Measurements from ENCODE around the gene N4BP2. TPM values are rescaled to one million over a fixed set of nuclear protein-coding genes. Genes with fewer than 3 reads are reported as not detected.

The N4BP2 gene
- total RNA-seq, 4 donors from 2014 or later, result 7.8 to 23.7 (median 10.3) TPM

- Histone ChIP-seq H3K27me3 (no peaks in the 10 kb centered on the region), H3K4me1 (no peaks in the 10 kb centered on the region), H3K27ac (no peak overlapping the region), H3K36me3 (peaks cover 9% of the 10 kb centered on the region), H3K9me3 (no peaks in the 10 kb centered on the region), H3K4me3 (no peak overlapping the region)
- DNase-seq (ENCODE audit: low spot score in 2 of 2), result no peak
- no peak for TF ChIP-seq POLR2A (IDR thresholded peaks at IDR 0.05)
- 90% methylated on average over 1 of the region's 1 CpG for WGBS
These were observed 62.2 kb downstream of the N4BP2 start for GRCh38 chr4:40118861-40119260.

GRCh38 chr4:40119344-40119743, 62.7 kb downstream of the N4BP2 start:
- Histone ChIP-seq H3K4me3 (no peak overlapping the region), H3K27me3 (no peaks in the 10 kb centered on the region), H3K4me1 (no peaks in the 10 kb centered on the region), H3K27ac (no peak overlapping the region), H3K36me3 (peaks cover 13% of the 10 kb centered on the region), H3K9me3 (no peaks in the 10 kb centered on the region)
- 88% methylated on average over 3 of the region's 3 CpGs for WGBS
- TF ChIP-seq CTCF (IDR thresholded peaks at IDR 0.05) (no peak), POLR2A (IDR thresholded peaks at IDR 0.05) (no peak), EP300 (IDR thresholded peaks at IDR 0.05) (no peak), POLR2AphosphoS5 (IDR thresholded peaks at IDR 0.05) (no peak)
- DNase-seq (ENCODE audit: low spot score in 2 of 2), result no peak

- H3K27ac ChIP-seq, result no peak overlapping the region
- TF ChIP-seq POLR2AphosphoS5 (IDR thresholded peaks at IDR 0.05), result no peak
- TF ChIP-seq CTCF (IDR thresholded peaks at IDR 0.05), result no peak
- no peak for TF ChIP-seq EP300 (IDR thresholded peaks at IDR 0.05)
- WGBS, result 76% methylated on average over 4 of the region's 4 CpGs
- no peaks in the 10 kb centered on the region for H3K4me1 ChIP-seq
- no peaks in the 10 kb centered on the region for H3K9me3 ChIP-seq
- peaks cover 12% of the 10 kb centered on the region for H3K36me3 ChIP-seq
- DNase-seq (ENCODE audit: low spot score in 2 of 2), result no peak
- no peaks in the 10 kb centered on the region for H3K27me3 ChIP-seq
- H3K4me3 ChIP-seq, result no peak overlapping the region
These were observed 64.9 kb downstream of the N4BP2 start for GRCh38 chr4:40121515-40121914.

GRCh38 chr4:40122941-40123340, 66.3 kb downstream of the N4BP2 start:
- Histone ChIP-seq H3K36me3 (peaks cover 12% of the 10 kb centered on the region), H3K4me1 (no peaks in the 10 kb centered on the region), H3K27me3 (no peaks in the 10 kb centered on the region), H3K9me3 (no peaks in the 10 kb centered on the region), H3K27ac (no peak overlapping the region), H3K4me3 (no peak overlapping the region)
- DNase-seq (ENCODE audit: low spot score in 2 of 2), result no peak
- 93% methylated on average over 1 of the region's 1 CpG for whole genome bisulfite sequencing
- TF ChIP-seq POLR2AphosphoS5 (IDR thresholded peaks at IDR 0.05) (no peak), POLR2A (IDR thresholded peaks at IDR 0.05) (no peak), CTCF (IDR thresholded peaks at IDR 0.05) (no peak), EP300 (IDR thresholded peaks at IDR 0.05) (no peak)

- no peak for DNase-seq (ENCODE audit: low spot score in 2 of 2)
- no peak overlapping the region for H3K4me3 ChIP-seq
- no peak overlapping the region for H3K27ac ChIP-seq
- no peak for TF ChIP-seq CTCF (IDR thresholded peaks at IDR 0.05)
- TF ChIP-seq POLR2A (IDR thresholded peaks at IDR 0.05), result no peak
- TF ChIP-seq EP300 (IDR thresholded peaks at IDR 0.05), result no peak
- no peak for TF ChIP-seq POLR2AphosphoS5 (IDR thresholded peaks at IDR 0.05)
- H3K4me1 ChIP-seq, result no peaks in the 10 kb centered on the region
- no peaks in the 10 kb centered on the region for H3K27me3 ChIP-seq
- H3K9me3 ChIP-seq, result no peaks in the 10 kb centered on the region
- peaks cover 12% of the 10 kb centered on the region for H3K36me3 ChIP-seq
These were observed 68.0 kb downstream of the N4BP2 start for GRCh38 chr4:40124690-40125089.

- TF ChIP-seq CTCF (IDR thresholded peaks at IDR 0.05), result no peak
- no peak for TF ChIP-seq EP300 (IDR thresholded peaks at IDR 0.05)
- TF ChIP-seq POLR2A (IDR thresholded peaks at IDR 0.05), result no peak
- TF ChIP-seq POLR2AphosphoS5 (IDR thresholded peaks at IDR 0.05), result no peak
These were observed 73.9 kb downstream of the N4BP2 start for GRCh38 chr4:40130401-40131036.

More at GRCh38 chr4:40130401-40131036, 73.9 kb downstream of the N4BP2 start:
- Histone ChIP-seq H3K9me3 (no peaks in the 10 kb centered on the region), H3K4me3 (no peak overlapping the region), H3K36me3 (peaks cover 4% of the 10 kb centered on the region), H3K4me1 (no peaks in the 10 kb centered on the region), H3K27me3 (no peaks in the 10 kb centered on the region), H3K27ac (no peak overlapping the region)
- no peak for DNase-seq (ENCODE audit: low spot score in 2 of 2)

All from suprapubic skin (tissue), 4 donors.